ENCODE data around the gene NECTIN3.

The NECTIN3 gene

GRCh38 chr3:111241960-111242359 is 170.3 kb downstream of the NECTIN3 start:
- TF ChIP-seq, protein P1, sequence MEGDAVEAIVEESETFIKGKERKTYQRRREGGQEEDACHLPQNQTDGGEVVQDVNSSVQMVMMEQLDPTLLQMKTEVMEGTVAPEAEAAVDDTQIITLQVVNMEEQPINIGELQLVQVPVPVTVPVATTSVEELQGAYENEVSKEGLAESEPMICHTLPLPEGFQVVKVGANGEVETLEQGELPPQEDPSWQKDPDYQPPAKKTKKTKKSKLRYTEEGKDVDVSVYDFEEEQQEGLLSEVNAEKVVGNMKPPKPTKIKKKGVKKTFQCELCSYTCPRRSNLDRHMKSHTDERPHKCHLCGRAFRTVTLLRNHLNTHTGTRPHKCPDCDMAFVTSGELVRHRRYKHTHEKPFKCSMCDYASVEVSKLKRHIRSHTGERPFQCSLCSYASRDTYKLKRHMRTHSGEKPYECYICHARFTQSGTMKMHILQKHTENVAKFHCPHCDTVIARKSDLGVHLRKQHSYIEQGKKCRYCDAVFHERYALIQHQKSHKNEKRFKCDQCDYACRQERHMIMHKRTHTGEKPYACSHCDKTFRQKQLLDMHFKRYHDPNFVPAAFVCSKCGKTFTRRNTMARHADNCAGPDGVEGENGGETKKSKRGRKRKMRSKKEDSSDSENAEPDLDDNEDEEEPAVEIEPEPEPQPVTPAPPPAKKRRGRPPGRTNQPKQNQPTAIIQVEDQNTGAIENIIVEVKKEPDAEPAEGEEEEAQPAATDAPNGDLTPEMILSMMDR (IDR thresholded peaks at IDR 0.05; ENCODE audit: borderline replicate concordance, insufficient read depth, low read depth, low read length) = no peak
- no peak overlapping the region for H3K4me3 ChIP-seq (ENCODE audit: low read depth, low read length)
